HTR-8/SVneo (cell line): ENCODE results near the gene PLA2G4B.

Experiments used
- DNase-seq: peaks from one replicate; pipeline ENCODE4 v3.0.0; 2011; ENCODE audit warnings: low spot score, mixed read lengths; ENCODE audit not compliant: insufficient read length
- FAIRE-seq: peaks from 2 replicates; lab custom pipeline; 2011; peaks lifted over from hg19 to GRCh38; lab: Jason Lieb, UNC

PLA2G4B gene

DNA sequence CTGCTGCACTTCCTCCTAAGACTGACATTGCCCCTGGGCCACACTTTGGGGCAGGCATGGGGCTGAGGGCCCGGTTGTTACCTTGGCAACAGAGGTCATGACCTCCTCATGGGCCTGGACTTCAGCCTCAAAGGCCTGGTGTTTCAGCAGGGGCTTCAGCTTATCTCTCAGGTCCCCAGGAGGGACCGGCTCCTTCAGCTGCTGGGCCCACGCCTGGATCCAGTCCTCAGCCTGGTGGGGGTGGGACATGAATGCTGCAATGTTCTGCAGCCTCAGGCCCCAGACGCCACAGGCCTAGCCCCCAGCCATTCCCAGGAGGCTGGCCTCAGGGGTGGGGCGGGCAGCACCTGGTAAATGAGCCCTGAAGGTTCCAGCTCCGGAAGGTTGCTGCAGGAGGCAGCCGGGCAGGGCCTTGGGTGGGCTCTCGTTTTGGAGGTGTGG, 27.6 kb downstream of the PLA2G4B start:
- FAIRE-seq = no peak
- DNase-seq = no peak

DNA sequence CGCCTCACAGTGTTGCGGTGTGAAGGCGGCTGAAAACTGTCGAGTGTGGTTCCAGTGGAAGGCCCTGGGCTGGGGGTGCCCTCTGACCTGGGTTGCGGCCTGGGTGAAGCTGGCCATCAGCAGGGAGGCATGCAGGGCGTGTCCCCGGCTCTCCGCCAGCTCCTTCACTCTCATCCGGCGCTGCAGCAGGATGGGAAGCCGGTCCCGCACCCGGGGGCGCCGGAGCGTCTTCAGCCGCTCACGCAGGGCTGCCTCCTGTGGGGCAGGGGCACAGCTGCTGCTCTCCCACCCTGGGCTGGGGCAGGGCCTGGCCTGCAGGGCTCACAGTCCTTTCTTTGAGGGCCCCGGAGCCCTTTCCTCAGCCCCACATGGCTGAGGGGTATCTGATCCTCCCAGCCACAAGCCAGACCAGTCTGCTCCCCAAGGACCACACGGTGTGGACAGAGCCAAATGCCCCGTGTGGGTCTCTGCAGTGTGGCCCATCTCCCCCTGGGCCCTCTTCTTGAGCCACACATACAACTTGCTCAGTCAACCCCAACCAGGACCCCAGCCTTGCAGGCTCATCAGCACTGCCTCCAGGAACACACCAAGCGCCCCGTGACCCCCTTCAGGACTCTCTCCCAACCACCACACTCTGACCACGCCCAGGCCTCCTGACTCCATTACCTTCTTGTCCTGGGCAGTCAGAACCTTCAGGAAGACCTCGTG, 28.4 kb downstream of the PLA2G4B start:
- DNase-seq (no peak), FAIRE-seq (no peak)

DNA sequence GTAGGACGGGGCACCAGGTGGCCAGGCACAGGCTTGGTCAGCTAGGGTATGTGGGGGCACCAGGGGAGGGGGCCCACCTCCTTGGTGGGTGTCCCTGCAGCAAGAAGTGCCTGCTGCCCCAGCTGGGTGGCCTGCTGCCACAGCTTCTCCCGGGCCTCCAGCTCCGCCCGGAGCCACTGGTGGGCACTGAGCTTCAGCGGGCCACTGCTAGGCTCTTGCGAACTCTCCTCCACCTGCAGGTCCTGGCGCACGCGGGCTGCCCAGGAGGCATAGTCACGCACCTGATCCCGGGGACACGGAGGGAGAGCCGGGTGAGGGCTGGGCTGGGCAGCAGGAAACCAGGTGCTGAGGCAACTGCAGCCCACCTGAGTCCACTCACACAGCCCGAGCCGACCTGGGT, 29.7 kb downstream of the PLA2G4B start:
- no peak for DNase-seq
- no peak for FAIRE-seq

DNA sequence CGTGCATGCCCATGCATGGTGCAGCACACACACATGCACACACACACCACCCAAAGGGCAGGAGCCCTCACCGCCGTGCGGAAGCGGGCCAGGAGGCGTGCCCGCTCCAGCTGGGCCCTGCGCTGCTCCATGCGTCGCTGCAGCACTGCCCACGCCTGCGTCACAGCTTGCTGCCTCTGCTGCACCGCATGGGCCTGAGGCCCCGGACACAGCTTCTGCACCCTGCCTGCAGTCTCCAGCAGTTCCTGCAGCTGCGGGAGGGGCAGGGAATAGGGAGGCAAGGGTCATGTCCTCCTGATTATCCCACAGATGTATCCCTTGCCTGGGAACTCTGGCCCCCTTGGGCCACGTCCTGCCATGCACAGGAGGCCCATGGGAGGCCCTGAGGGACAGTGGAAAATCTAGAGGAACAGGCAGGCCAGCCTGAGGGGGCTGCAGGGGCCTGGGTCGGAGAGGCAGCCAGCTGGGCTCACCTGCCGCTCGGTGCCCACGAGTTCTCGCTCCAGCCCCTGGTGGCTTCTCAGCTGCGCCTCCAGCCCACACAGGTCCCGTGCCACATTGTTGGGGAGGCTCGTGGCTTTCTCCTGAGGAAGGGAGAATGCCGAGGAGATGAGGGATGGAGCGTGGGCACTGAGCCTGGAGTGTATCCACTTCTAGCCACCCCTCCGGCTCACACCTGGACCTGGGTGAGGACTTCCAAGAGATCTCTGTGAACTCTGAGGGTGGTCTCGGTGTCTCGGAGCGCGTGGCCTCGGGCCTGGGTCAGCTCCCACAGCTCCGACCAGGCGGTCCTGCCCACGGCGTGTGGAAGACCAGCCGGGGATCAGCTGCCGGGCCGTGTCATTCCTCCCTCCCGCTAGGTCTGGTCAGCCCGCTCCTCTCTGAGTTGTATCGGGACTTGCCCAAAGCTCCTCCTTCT, 31.4 kb downstream of the PLA2G4B start:
- no peak for FAIRE-seq
- no peak for DNase-seq

DNA sequence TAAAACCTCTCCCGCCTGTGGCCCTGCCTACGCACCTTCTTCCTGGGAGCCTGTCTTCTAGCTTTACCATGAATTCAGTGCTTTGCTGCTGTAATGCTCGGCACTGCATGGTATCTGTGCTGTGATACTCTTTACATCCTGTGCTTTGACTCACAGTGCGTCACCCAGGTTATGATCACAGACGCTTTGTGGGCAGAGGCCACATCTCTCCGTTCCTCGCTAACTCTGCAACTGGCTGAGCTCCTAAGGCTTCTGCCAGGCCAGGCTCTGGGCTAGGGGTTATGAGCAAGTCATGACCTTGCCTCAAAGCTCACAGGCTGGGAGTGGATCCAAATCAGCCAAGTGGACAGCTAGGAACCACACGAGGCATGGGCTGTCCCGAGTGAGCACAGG, 32.0 kb downstream of the PLA2G4B start:
- FAIRE-seq (peak; percentile 71), DNase-seq (peak; percentile 28)

DNA sequence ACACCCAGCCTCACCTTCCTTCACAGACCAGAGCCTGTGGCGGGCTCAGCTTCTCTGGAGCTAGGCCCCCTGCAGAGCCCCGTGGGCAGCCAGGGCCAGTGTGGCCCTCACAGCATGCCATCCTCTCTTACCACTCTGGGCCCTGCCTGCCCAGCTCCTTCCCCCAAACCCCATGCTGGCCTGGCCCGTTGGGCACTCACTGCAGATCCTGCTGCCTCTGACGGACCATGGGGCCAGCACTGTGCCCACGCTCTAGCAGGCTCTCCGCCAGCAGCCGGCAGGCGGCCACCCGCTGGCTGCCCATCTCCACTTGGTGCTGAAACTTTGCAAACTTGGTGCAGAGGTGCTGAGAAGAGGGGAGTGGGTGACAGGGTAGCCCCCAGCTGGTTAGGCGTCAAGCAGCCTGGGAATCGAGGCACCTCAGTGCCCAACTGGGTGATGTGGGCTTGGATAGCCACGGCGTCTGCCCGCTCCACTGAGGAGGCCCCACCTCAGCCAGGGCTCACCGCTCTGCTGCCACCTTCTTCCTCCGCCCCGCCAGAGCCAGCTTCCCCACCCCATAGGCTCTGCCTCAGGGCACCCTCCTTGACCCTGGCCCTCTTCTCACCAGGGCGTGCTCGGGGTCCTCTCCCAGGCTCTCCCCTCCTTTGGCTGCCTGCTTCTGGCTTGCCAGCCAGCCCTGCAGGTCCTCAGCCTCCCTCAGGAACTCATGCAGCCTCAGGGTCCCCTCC, 32.7 kb downstream of the PLA2G4B start:
- FAIRE-seq = no peak
- no peak for DNase-seq

DNA sequence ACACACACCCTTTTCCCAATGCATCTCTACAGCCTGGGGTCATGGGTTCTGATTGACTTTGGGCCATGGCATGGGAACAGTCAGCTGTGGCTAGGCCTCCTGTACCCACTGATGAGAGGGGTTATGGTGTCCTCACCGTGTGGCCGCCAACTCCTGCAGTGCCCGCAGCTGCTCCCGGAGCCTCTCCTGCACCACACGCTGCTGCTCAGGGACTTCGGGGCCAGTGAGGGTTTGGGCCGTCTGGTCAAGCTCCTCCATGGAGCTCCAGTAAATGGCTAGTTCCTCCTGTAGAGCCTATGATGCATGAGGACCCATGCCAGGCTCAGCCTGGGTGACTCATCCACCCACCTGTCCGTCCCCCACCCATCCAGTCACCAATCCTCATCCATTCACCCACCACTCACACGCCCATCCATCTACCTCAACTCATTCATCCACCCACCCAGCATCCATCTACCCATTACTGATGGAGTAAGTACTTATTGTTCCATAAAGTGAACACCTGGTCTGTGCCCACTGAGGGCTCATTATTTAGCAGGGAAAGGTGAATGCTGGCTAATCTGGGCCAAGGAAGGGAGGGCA, 33.6 kb downstream of the PLA2G4B start:
- no peak for FAIRE-seq
- no peak for DNase-seq

DNA sequence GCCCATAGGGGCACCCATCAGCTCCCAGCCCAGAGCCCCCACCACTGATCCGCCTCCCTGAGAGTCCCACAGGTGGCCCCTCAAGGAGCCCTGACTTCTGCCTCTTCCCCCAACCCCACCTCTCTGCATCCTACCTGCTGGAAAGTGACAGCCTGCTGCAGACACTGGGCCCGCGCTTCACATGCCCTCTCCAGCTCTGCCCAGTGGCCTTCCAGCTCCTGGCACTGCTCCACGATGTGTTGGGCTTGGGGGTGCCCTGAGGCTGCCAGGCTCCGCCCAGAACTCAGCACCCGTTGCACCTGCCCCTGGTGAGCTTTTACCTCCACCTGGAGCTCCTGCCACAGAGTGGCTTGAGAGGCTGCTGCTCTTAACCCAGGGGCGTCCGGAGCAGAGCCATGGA, 35.1 kb downstream of the PLA2G4B start:
- FAIRE-seq = no peak

DNA sequence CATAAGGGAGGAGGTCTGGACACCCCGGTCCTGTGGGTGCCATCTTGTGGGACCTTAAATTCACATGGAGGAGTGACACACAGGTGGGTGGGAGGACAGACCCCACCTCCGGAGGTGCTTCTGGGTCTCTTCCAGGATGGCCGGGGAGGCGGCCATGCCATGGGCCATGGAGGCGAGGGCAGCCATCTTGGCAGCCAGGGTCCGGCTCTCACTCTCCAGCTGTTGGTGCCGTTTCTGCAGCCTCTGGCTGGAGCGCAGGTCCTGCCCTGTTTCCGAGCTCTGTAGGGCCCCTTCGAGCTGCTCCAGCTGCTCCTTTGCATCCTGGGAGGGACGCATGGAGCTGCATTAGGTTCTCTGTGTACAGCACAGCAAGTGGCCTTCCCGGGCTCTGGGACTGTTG, 36.1 kb downstream of the PLA2G4B start:
- DNase-seq = no peak
- FAIRE-seq = no peak

More for the DNA sequence above, 35.1 kb downstream of the PLA2G4B start:
- DNase-seq = no peak

DNA sequence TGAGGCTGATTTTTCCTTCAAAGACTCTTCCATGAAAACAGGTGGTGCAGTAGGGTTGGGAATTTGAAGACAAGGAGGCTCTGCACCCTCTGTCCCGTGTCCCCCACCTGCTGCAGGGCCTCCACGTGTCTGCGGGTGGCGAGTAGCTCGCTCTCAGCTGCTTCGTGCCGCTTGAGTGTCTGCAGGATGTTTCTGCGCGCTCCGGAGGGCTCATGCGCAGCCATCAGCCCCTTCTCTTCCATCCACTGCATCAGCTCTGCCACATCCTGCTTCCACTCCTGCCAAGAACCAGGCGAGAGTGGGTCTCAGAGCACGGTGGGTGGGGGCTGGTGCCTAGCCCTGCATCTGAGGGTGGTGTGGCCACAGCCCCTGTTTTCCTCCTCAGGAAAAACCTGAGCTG, 37.4 kb downstream of the PLA2G4B start:
- FAIRE-seq (no peak), DNase-seq (no peak)

DNA sequence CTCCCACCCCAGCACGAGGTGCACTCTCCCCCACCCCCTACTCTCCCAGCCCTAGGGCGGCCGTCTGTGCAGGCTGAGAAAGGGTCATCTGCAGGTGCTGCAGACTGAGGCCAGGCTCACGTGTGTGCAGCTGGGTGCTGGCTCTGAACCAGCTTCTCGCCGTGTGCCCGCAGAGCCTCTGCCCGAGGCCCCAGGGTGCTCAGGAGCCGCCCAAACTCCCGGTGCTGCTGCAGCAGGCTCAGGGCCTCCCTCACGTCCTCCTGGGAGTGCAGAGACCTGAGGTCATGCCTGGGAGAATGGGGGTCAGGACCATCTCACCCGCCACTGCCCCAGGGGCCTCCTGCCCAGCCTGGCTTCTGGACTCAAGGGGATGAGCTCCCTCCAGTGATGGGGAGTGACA, 38.0 kb downstream of the PLA2G4B start:
- FAIRE-seq (no peak), DNase-seq (no peak)

DNA sequence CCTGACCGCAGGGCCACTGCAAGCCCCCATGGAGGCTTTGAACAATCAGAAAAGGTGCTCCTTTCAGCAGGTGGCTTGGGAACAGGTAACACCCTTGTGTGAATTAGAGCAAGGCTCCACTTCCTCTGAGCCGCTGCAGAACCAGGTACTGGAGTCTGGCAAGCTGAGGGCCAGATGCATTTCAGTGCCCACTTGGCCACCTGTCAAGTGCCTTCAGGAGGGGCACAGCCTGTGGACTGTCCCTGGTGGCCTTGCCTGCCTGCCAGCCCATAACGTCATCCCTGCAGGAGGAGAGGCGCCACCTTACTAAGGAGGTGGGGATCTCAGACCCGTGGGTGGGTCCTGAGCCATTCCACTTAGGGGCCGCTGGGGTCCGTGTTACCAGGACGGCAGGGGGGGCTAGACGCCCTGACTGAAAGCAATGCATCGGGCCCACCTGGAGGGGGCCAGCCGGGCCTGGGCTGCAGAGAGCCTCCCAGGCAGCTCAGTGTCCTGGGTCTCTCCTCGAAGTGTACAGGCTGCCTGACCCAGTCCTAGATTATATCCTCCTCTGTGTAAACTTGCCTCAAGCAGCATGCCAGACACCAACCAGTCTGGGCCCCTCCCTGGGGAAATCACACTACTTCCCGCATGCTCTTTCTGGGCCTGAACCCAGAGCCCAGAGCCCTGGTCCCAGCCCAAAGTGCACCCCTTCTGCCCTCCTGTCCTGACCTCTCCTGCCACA, 39.1 kb downstream of the PLA2G4B start:
- DNase-seq (no peak), FAIRE-seq (no peak)

DNA sequence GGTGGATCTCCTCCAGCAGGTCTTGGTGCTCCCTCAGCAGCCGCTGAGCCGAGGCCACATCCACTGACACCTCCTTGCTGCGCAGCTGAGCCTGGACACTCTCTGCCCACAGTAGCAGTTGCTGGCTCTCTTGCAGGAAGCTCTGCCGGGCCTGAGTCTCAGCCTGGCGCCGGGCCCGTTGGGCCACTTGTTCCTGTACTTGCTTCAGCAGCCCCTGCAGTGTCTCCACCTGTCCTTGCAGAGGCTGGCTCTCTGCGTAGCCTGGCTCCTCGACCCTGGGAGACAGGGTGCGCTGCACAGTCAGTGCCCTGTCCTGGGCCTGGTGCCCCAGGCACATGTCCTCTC, 39.7 kb downstream of the PLA2G4B start:
- DNase-seq (no peak), FAIRE-seq (no peak)

DNA sequence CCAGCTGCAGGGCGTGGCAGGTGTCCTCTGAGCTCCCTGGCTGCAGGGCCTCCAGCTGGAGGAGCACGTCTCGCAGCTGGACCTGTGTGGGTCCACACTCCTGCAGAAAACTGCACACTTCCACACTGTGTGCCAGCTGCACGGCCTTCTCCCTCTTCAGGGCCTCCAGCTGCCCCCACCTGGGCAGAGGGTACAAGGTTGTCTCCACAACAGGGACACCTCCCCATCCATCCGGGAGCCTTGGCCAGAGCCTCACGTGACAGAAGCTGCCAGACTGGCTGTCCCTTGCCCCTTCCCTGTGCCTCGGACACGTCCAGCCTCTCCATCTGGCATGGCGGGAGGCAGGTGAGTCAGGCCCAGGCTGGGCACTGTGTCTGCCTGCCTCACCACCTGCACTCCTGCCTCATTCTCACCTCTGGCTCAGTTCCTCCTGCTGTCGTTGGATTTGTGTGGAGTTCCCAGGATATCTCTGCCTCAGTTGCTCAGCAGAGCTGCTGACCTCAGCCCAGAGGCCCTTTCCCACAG, 40.7 kb downstream of the PLA2G4B start:
- no peak for FAIRE-seq
- no peak for DNase-seq

DNA sequence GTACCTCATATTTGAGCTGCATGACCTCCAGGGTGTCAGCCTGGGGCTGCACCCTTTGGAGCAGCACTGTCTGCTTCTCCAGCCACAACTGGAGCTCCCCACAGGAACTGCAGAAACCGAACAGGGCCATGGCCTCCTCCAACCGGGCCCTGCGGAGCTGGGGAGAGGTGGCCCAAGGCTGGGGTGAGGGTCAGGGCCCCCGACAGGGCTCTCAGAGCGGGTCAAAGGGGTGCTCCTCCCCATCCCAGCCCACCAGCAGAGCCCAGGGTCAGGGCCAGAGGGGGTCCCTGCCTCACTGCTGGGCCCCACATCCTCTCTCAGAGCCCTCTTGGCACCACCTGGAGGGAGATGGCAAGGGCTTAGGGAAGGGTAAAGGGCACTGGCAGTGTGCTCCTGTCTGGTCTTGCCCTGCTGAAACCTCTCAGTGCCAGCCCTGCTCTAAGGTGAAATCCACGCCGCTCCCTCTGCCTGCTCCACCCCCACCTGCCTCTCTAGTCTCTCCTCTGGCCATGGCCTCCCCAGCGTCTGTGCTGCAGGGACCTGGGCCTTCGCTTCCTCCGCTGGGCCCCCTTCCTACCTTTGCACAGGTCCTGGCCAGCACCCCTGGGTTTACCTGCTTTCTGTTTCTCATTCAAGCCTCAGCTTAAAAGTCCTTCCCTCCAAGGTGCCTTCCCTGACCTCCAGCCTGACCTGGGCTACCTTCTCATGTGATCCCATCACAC, 41.7 kb downstream of the PLA2G4B start:
- no peak for FAIRE-seq
- no peak for DNase-seq

DNA sequence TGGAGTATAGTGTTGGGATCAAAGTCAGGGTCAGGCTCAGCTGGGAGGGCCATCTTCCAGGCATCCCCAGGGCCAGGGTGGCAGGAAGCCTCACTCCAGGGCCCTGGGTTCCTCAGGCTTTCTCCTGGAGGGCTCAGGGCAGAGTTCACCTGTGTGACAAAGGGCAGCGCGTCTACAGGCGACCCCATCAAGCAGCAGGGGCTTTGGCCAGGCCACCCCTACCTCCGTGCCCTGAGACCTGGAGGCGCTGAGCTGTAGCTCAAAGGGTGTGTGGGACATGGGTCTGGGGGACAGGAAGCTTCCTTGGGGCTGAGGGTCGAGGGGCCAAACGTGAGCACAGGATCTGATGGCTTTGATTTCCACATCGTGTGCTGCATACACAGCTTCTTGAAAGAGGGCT, 42.4 kb downstream of the PLA2G4B start:
- no peak for DNase-seq
- FAIRE-seq = no peak

DNA sequence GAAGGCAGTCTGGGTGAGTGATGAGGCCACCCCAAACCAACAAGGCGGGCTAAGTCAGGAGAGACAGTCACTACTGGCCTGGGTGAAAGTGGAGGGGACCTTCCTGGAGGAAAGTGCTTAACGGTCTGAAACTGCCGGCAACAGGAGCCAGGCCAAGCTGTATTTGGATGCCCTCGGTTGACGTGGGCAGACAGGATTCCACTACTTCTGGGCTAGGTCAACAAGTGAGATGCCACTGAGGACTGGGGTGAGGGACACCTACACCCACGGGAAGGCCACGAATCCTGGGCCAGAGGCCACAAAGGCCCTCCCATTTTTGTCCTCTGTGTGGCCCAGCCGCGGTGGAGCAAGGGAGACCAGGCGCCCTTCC, 42.9 kb downstream of the PLA2G4B start:
- no peak for DNase-seq
- FAIRE-seq = no peak

DNA sequence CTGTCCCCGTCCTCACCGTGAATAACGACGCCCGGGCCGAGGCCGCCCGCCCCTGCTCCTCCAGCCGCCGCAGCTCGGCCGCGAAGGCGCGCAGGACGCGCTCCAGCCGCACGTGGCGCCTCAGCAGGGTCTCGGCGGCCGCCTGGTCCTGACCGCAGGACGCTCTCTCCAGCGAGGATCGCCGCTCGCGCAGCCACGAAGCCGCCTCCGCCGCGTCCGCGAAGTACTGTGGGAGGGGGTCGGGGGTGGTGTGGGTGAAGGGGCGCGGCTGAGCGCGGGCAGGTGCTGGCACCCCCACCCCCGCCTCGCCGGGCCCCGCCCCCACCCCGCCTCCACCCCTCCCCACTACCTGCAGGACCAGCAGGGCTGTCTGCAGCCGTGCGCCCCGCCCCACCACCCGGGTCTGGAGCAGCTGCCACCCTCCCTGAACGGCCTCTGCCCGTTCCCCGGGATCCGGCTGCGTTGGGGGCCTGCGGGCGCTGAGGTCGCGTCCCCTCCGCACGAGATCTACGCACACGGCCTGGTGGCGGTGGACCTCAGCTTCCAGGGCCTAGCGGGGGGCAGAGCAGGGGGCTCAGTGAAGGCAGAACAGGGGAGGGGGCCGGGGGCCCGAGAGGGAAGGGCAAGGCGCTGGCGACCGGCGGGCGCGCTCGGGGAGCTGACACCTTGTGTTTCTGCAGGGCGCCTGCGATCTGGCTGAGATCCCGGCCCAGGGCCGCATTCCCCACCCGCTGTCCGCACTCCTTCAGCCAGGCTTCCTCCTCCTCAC, 43.5 kb downstream of the PLA2G4B start:
- FAIRE-seq = no peak
- no peak for DNase-seq
